H9 (cell line): ENCODE results near the gene PITRM1. TPM values are rescaled to one million over a fixed set of nuclear protein-coding genes. Genes with fewer than 3 reads are reported as not detected.

ENCODE experiments used
- DNase-seq: peaks from one replicate; pipeline ENCODE4 v3.0.0-alpha.2; 2017
- H2AFZ ChIP-seq: one replicate; pipeline ENCODE4 v1.6.1; 2013; ENCODE audit warnings: mild to moderate bottlenecking, low read length, control low read depth, moderate library complexity
- H2AK5ac ChIP-seq: 2 replicates; pipeline ENCODE4 v1.6.1; 2013; ENCODE audit warnings: low read length, control low read depth, mixed read lengths; ENCODE audit not compliant: insufficient read length
- H2BK120ac ChIP-seq: one replicate; pipeline ENCODE4 v1.6.1; 2013; ENCODE audit warnings: low read depth, mild to moderate bottlenecking, low read length, control low read depth, inconsistent platforms; ENCODE audit not compliant: poor library complexity, severe bottlenecking
- H2BK12ac ChIP-seq: 2 replicates; pipeline ENCODE4 v1.6.1; 2013; ENCODE audit warnings: low read length, control low read depth, mixed read lengths, low read depth; ENCODE audit not compliant: insufficient read length
- H2BK15ac ChIP-seq: 2 replicates; pipeline ENCODE4 v1.6.1; 2013; ENCODE audit warnings: low read depth, low read length, control low read depth
- H2BK20ac ChIP-seq: one replicate; pipeline ENCODE4 v1.6.1; 2013; ENCODE audit warnings: low read depth, mild to moderate bottlenecking, low read length, control low read depth, inconsistent platforms; ENCODE audit not compliant: poor library complexity, severe bottlenecking
- H2BK5ac ChIP-seq: 2 replicates; pipeline ENCODE4 v1.6.1; 2013; ENCODE audit warnings: low read length, control low read depth, mixed read lengths; ENCODE audit not compliant: insufficient read length
- H3K14ac ChIP-seq: 2 replicates; pipeline ENCODE4 v1.6.1; 2013; ENCODE audit warnings: low read length, control low read depth; ENCODE audit not compliant: insufficient read depth
- H3K18ac ChIP-seq: 2 replicates; pipeline ENCODE4 v1.6.1; 2013; ENCODE audit warnings: low read depth, mild to moderate bottlenecking, mixed read lengths, low read length, control low read depth; ENCODE audit not compliant: insufficient read length
- H3K23ac ChIP-seq: 2 replicates; pipeline ENCODE4 v1.6.1; 2013; ENCODE audit warnings: low read length, control low read depth, mixed read lengths, low read depth; ENCODE audit not compliant: insufficient read length
- H3K23me2 ChIP-seq: 2 replicates; pipeline ENCODE4 v1.6.1; 2013; ENCODE audit warnings: low read depth, mild to moderate bottlenecking, mixed read lengths, low read length, control low read depth; ENCODE audit not compliant: insufficient read length, poor library complexity, severe bottlenecking
- H3K27ac ChIP-seq: 2 replicates; pipeline ENCODE4 v1.5.1; 2013; ENCODE audit warnings: low read length, control low read depth, mixed read lengths, low read depth; ENCODE audit not compliant: insufficient read length
- H3K27me3 ChIP-seq: 2 replicates; pipeline ENCODE4 v1.6.1; 2013; ENCODE audit warnings: low read length, control low read depth, inconsistent platforms; ENCODE audit not compliant: insufficient read depth
- H3K4ac ChIP-seq: 2 replicates; pipeline ENCODE4 v1.6.1; 2013; ENCODE audit warnings: low read depth, mild to moderate bottlenecking, control low read depth, inconsistent platforms, low read length, moderate library complexity
- H3K4me1 ChIP-seq: 2 replicates; pipeline ENCODE4 v1.6.1; 2013; ENCODE audit warnings: low read length, control low read depth, inconsistent platforms; ENCODE audit not compliant: insufficient read depth
- H3K4me2 ChIP-seq: 2 replicates; pipeline ENCODE4 v1.6.1; 2013; ENCODE audit warnings: low read length, control low read depth, mixed read lengths; ENCODE audit not compliant: insufficient read length, insufficient read depth
- H3K56ac ChIP-seq: 2 replicates; pipeline ENCODE4 v1.6.1; 2013; ENCODE audit warnings: low read depth, mild to moderate bottlenecking, mixed read lengths, low read length, control low read depth; ENCODE audit not compliant: insufficient read length
- H3K79me1 ChIP-seq: 2 replicates; pipeline ENCODE4 v1.6.1; 2013; ENCODE audit warnings: low read depth, mild to moderate bottlenecking, moderate library complexity, low read length, control low read depth, inconsistent platforms; ENCODE audit not compliant: insufficient read depth, poor library complexity, severe bottlenecking
- H3K79me2 ChIP-seq: 2 replicates; pipeline ENCODE4 v1.6.1; 2013; ENCODE audit warnings: low read length, control low read depth, inconsistent platforms; ENCODE audit not compliant: insufficient read depth
- H3K9ac ChIP-seq: 2 replicates; pipeline ENCODE4 v1.6.1; 2013; ENCODE audit warnings: low read length, control low read depth, mixed read lengths; ENCODE audit not compliant: insufficient read length; ENCODE audit errors: extremely low read depth
- H3K9me3 ChIP-seq: one replicate; pipeline ENCODE4 v1.6.1; 2013; ENCODE audit warnings: low read depth, low read length, inconsistent platforms; ENCODE audit not compliant: control insufficient read depth
- H3T11ph ChIP-seq: one replicate; pipeline ENCODE4 v1.6.1; 2013; ENCODE audit warnings: mild to moderate bottlenecking, low read length, control low read depth, inconsistent platforms
- H4K20me1 ChIP-seq: one replicate; pipeline ENCODE4 v1.6.1; 2013; ENCODE audit not compliant: control insufficient read depth, insufficient read length, insufficient read depth
- H4K5ac ChIP-seq: 2 replicates; pipeline ENCODE4 v1.6.1; 2013; ENCODE audit warnings: low read depth, mild to moderate bottlenecking, mixed read lengths, low read length, control low read depth; ENCODE audit not compliant: insufficient read length
- H4K8ac ChIP-seq: replicated peaks from 2 replicates; pipeline ENCODE4 v1.6.1; 2013; ENCODE audit warnings: low read length, control low read depth, mixed read lengths, low read depth; ENCODE audit not compliant: insufficient read length
- H4K91ac ChIP-seq: 2 replicates; pipeline ENCODE4 v1.6.1; 2013; ENCODE audit warnings: low read depth, mild to moderate bottlenecking, moderate library complexity, mixed read lengths, low read length, control low read depth; ENCODE audit not compliant: insufficient read length
- H3K27ac Mint-ChIP-seq, 3 experiments: 2 replicates in 2 of 3; 3 replicates in 1 of 3; pipeline ENCODE4 v1.8.0; 2020 to 2021; ENCODE audit warnings: mixed read lengths in 3 of 3, mild to moderate bottlenecking in 1 of 3, moderate library complexity in 1 of 3
- H3K27me3 Mint-ChIP-seq: 2 replicates; pipeline ENCODE4 v1.8.0; 2021; ENCODE audit warnings: low read depth, mild to moderate bottlenecking, moderate library complexity, mixed read lengths
- H3K36me3 Mint-ChIP-seq, 3 experiments: 2 replicates in 2 of 3; 3 replicates in 1 of 3; pipeline ENCODE4 v1.8.0; 2020 to 2021; ENCODE audit warnings: low read depth in 3 of 3, mixed read lengths in 3 of 3; ENCODE audit not compliant: insufficient read depth in 1 of 3
- H3K4me1 Mint-ChIP-seq, 2 experiments: 2 replicates each; pipeline ENCODE4 v1.8.0; 2020; ENCODE audit warnings: mixed read lengths in 2 of 2
- H3K4me3 Mint-ChIP-seq, 2 experiments: 2 replicates in 1 of 2; 3 replicates in 1 of 2; pipeline ENCODE4 v1.8.0; 2020 to 2021; ENCODE audit warnings: mild to moderate bottlenecking in 2 of 2, mixed read lengths in 2 of 2, moderate library complexity in 1 of 2
- H3K9me3 Mint-ChIP-seq, 2 experiments: 2 replicates in 1 of 2; 3 replicates in 1 of 2; pipeline ENCODE4 v1.8.0; 2020; ENCODE audit warnings: mild to moderate bottlenecking in 2 of 2, mixed read lengths in 2 of 2, moderate library complexity in 1 of 2
- CTCF ChIP-seq: fragments of 200-600 bp; sonication (generic); conservative IDR thresholded peaks from 3 replicates; pipeline ENCODE4 v1.8.0; 2021; ENCODE audit warnings: antibody characterized with exemption, mild to moderate bottlenecking
- WGBS: extraction: QIAGEN DNeasy Blood & Tissue Kit; methylation state at CpG from one replicate; pipeline ENCODE4 v1.1.7; 2013; ENCODE audit warnings: missing lambda C conversion rate, low lambda C conversion rate, mixed read lengths; ENCODE audit not compliant: insufficient read length; ENCODE audit errors: extremely low coverage; 5-methylcytosine and 5-hydroxymethylcytosine counted together
- total RNA-seq: library from RNA; stranded (reverse); gene quantifications from 2 replicates; pipeline ENCODE4 v1.2.1, GENCODE V29; 2021

PITRM1 gene
- total RNA-seq, 1 experiment from 2014 or later = 27.8 TPM

GRCh38 chr10:3186368-3186767, 13.8 kb upstream of the PITRM1 start:
- no peak overlapping the region for H3K4me3 Mint-ChIP-seq
- H3K23ac ChIP-seq = no peak overlapping the region
- no peak overlapping the region for H4K91ac ChIP-seq
- no peak overlapping the region for H2BK20ac ChIP-seq
- H3K36me3 Mint-ChIP-seq = peaks cover 0 to 3% (median 0%) of the 10 kb centered on the region in 3 experiments; a peak in 2 of 7 replicates
- no peak overlapping the region for H2BK12ac ChIP-seq
- H2AK5ac ChIP-seq = no peak overlapping the region
- peaks cover 16 to 20% of the 10 kb centered on the region in 2 experiments for H3K4me1 Mint-ChIP-seq
- H3K23me2 ChIP-seq = no peaks in the 10 kb centered on the region
- no peak overlapping the region for H3K14ac ChIP-seq
- H3K18ac ChIP-seq = no peak overlapping the region
- peaks cover 3 to 4% of the 10 kb centered on the region in 2 experiments; a peak in 3 of 5 replicates for H3K9me3 Mint-ChIP-seq
- H3K79me1 ChIP-seq = no peaks in the 10 kb centered on the region
- no peak overlapping the region for H3K4me2 ChIP-seq
- H3K27ac ChIP-seq = no peak overlapping the region
- no peak overlapping the region for H2AFZ ChIP-seq
- no peak overlapping the region for H2BK5ac ChIP-seq
- H3K4me1 ChIP-seq = peaks cover 4% of the 10 kb centered on the region; the same call in 1 of the 2 replicates
- H3K27ac Mint-ChIP-seq = no peak overlapping the region
- no peaks in the 10 kb centered on the region for H3K27me3 ChIP-seq
- H4K8ac ChIP-seq = no peak overlapping the region
- H4K20me1 ChIP-seq = no peaks in the 10 kb centered on the region
- no peak overlapping the region for H3T11ph ChIP-seq
- no peak overlapping the region for H2BK15ac ChIP-seq
- WGBS = no CpG with 5 or more reads among the region's 6 CpGs
- no peak overlapping the region for H3K56ac ChIP-seq
- no peak overlapping the region for H3K4ac ChIP-seq
- DNase-seq = no peak
- no peaks in the 10 kb centered on the region for H3K9me3 ChIP-seq
- no peak for TF ChIP-seq CTCF
- no peak overlapping the region for H4K5ac ChIP-seq
- no peaks in the 10 kb centered on the region for H3K79me2 ChIP-seq
- no peak overlapping the region for H2BK120ac ChIP-seq
- no peak overlapping the region for H3K9ac ChIP-seq
- H3K27me3 Mint-ChIP-seq = no peaks in the 10 kb centered on the region; the same call in none of the 2 replicates
